Measurements from ENCODE around the gene PAM.

Gene PAM

DNA sequence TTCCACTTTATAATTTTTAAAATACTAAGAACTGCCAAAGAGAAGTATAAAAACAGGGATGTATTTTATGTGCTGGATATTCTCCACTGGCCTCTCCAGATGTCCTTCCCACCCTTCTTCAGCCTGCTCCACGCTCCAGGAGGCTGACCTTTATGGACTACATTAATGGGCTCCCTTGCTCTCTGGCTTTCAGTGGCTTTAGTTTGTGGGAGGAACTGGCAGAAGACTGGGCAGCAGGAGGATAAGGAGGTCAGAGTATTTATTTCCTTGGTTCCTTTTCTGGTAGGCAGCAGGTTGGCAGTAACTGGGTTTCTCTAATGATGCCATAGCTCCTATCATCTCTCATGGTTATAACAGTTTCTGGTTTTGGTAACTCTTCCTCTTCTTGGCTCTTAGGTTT, 133.9 kb downstream of the PAM start:
- Histone ChIP-seq H3K9me2 (replicated peaks; ENCODE audit: insufficient read depth, low read length) (no peaks in the 10 kb centered on the region), H3K9ac (ENCODE audit: low read length) (no peak overlapping the region), H3K4me3 (ENCODE audit: low read length) (no peak overlapping the region), H4K20me1 (ENCODE audit: insufficient read depth, low read length) (no peaks in the 10 kb centered on the region), H3K79me2 (ENCODE audit: low read length) (no peaks in the 10 kb centered on the region), H3K27me3 (replicated peaks; ENCODE audit: insufficient read depth, low read length) (no peaks in the 10 kb centered on the region), H3K9me3 (replicated peaks; ENCODE audit: insufficient read depth, low read length) (no peaks in the 10 kb centered on the region), H3K27ac (ENCODE audit: low read length) (no peak overlapping the region), H2AFZ (ENCODE audit: low read length) (no peak overlapping the region), H3K4me1 (ENCODE audit: low read length) (no peaks in the 10 kb centered on the region), H3F3A (ENCODE audit: insufficient read depth, low read length) (no peaks in the 10 kb centered on the region), H3K36me3 (replicated peaks; ENCODE audit: insufficient read depth, low read length) (no peaks in the 10 kb centered on the region), H3K4me2 (ENCODE audit: low read depth, low read length) (no peak overlapping the region)
- TF ChIP-seq EZH2phosphoT487 (IDR thresholded peaks at IDR 0.05; ENCODE audit: low read length) (no peak), EZH2 (optimal IDR thresholded peaks at IDR 0.05; ENCODE audit: low read depth, low read length) (no peak), CTCF (IDR thresholded peaks at IDR 0.05; ENCODE audit: low read length) (no peak)
- DNase-seq = no peak

GRCh38 chr5:102890133-102890532, 135.0 kb downstream of the PAM start:
- Histone ChIP-seq H2AFZ (ENCODE audit: low read length) (no peak overlapping the region), H3K9me3 (replicated peaks; ENCODE audit: insufficient read depth, low read length) (no peaks in the 10 kb centered on the region), H3K9ac (ENCODE audit: low read length) (no peak overlapping the region), H4K20me1 (ENCODE audit: insufficient read depth, low read length) (no peaks in the 10 kb centered on the region), H3K27ac (ENCODE audit: low read length) (no peak overlapping the region), H3F3A (ENCODE audit: insufficient read depth, low read length) (no peaks in the 10 kb centered on the region), H3K4me1 (ENCODE audit: low read length) (no peaks in the 10 kb centered on the region), H3K4me2 (ENCODE audit: low read depth, low read length) (no peak overlapping the region), H3K4me3 (ENCODE audit: low read length) (no peak overlapping the region), H3K79me2 (ENCODE audit: low read length) (no peaks in the 10 kb centered on the region), H3K36me3 (replicated peaks; ENCODE audit: insufficient read depth, low read length) (no peaks in the 10 kb centered on the region), H3K27me3 (replicated peaks; ENCODE audit: insufficient read depth, low read length) (no peaks in the 10 kb centered on the region), H3K9me2 (replicated peaks; ENCODE audit: insufficient read depth, low read length) (no peaks in the 10 kb centered on the region)
- no peak for DNase-seq
- TF ChIP-seq EZH2phosphoT487 (IDR thresholded peaks at IDR 0.05; ENCODE audit: low read length) = no peak
- TF ChIP-seq EZH2 (optimal IDR thresholded peaks at IDR 0.05; ENCODE audit: low read depth, low read length) = no peak
- TF ChIP-seq CTCF (IDR thresholded peaks at IDR 0.05; ENCODE audit: low read length) = no peak

DNA sequence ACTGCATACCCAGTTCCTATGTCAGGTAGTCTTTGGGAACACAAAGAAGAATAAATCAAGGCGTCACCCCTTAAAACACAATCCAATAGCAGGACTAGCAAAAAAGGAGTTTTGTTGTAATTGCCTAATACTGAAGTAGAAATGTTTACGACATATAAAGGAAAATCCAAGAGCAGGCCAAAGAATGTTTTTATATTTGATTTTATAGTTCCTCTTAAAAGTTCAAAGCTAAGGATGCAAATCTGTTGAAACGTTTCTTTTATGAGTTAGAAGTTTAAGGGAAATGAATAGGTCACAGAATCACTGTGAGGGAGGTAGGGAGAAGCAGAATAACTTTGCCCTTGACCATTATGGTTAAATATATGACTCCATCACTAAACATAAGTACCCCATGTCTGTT, 136.1 kb downstream of the PAM start:
- Histone ChIP-seq H3K4me2 (ENCODE audit: low read depth, low read length) (no peak overlapping the region), H3K27ac (ENCODE audit: low read length) (no peak overlapping the region), H4K20me1 (ENCODE audit: insufficient read depth, low read length) (no peaks in the 10 kb centered on the region), H3K27me3 (replicated peaks; ENCODE audit: insufficient read depth, low read length) (no peaks in the 10 kb centered on the region), H3K4me3 (ENCODE audit: low read length) (no peak overlapping the region), H3K4me1 (ENCODE audit: low read length) (no peaks in the 10 kb centered on the region), H3K9ac (ENCODE audit: low read length) (no peak overlapping the region), H3K36me3 (replicated peaks; ENCODE audit: insufficient read depth, low read length) (no peaks in the 10 kb centered on the region), H3K9me2 (replicated peaks; ENCODE audit: insufficient read depth, low read length) (no peaks in the 10 kb centered on the region), H3F3A (ENCODE audit: insufficient read depth, low read length) (no peaks in the 10 kb centered on the region), H3K9me3 (replicated peaks; ENCODE audit: insufficient read depth, low read length) (no peaks in the 10 kb centered on the region), H3K79me2 (ENCODE audit: low read length) (no peaks in the 10 kb centered on the region), H2AFZ (ENCODE audit: low read length) (no peak overlapping the region)
- TF ChIP-seq EZH2 (optimal IDR thresholded peaks at IDR 0.05; ENCODE audit: low read depth, low read length) (no peak), CTCF (IDR thresholded peaks at IDR 0.05; ENCODE audit: low read length) (no peak), EZH2phosphoT487 (IDR thresholded peaks at IDR 0.05; ENCODE audit: low read length) (no peak)
- DNase-seq = no peak

All from MM.1S (cell line).